HepG2 (cell line): ENCODE results near the gene NRIP2. TPM values are rescaled to one million over a fixed set of nuclear protein-coding genes. Genes with fewer than 3 reads are reported as not detected.

Experiments used
- MTF2 ChIP-seq: sonication (generic); formaldehyde crosslinking; IDR thresholded peaks from 2 replicates; pipeline ENCODE4 v1.5.0; 2020; ENCODE audit warnings: missing genetic modification reagents, borderline replicate concordance
- MYC ChIP-seq: sonication (generic); formaldehyde crosslinking; IDR thresholded peaks from 2 replicates; pipeline ENCODE4 v1.9.0; 2021; ENCODE audit warnings: missing genetic modification reagents, borderline replicate concordance
- POLR2G ChIP-seq: fragments of 200-400 bp; formaldehyde crosslinking; IDR thresholded peaks from 2 replicates; pipeline ENCODE4 v1.6.1; 2018; ENCODE audit warnings: mild to moderate bottlenecking, low read depth, low read length, moderate library complexity
- ZFY ChIP-seq: sonication (generic); formaldehyde crosslinking; IDR thresholded peaks from 2 replicates; pipeline ENCODE4 v1.4.0; 2020; ENCODE audit warnings: missing genetic modification reagents
- ZNF430 ChIP-seq: sonication (generic); formaldehyde crosslinking; IDR thresholded peaks from 2 replicates; pipeline ENCODE4 v1.9.0; 2021; ENCODE audit warnings: mild to moderate bottlenecking, missing genetic modification reagents
- ZNF501 ChIP-seq: sonication (generic); formaldehyde crosslinking; IDR thresholded peaks from 2 replicates; pipeline ENCODE4 v1.5.1; 2020; ENCODE audit warnings: mild to moderate bottlenecking, moderate library complexity, missing genetic modification reagents
- polyA plus RNA-seq, 8 experiments: library from polyadenylated mRNA; depleted of rRNA in 3 of 8; stranded (reverse) in 7 of 8; unstranded in 1 of 8; fragments of >200 nt; fragmentation: Illumina TruSeq in 4 of 8; extraction: Trizol in 4 of 8; gene quantifications; 2 replicates each; pipeline versions ENCODE4 v1.2.1 to v1.2.3, GENCODE V29; 2011 to 2016; ENCODE audit warnings: low read depth in 4 of 8, missing spikeins in 1 of 8, mixed read lengths in 1 of 8; ENCODE audit not compliant: insufficient read depth in 1 of 8
- total RNA-seq, 5 experiments: library from RNA; depleted of rRNA; stranded (reverse); fragments of >200 nt; fragmentation: Illumina TruSeq; extraction: Trizol; gene quantifications; 2 replicates each; pipeline ENCODE4 v1.2.3, GENCODE V29; 2016; ENCODE audit warnings: low read depth in 1 of 5
- TF ChIP-seq, protein P1 (sequence below), 2 experiments: sonication (generic) in 1 of 2; formaldehyde crosslinking in 1 of 2; IDR thresholded peaks; 2 replicates each; pipeline versions ENCODE4 v1.4.0 to v1.6.1; 2018 to 2020; ENCODE audit warnings: missing genetic modification reagents in 2 of 2, borderline replicate concordance in 1 of 2, low read depth in 1 of 2, mild to moderate bottlenecking in 1 of 2, missing biosample characterization in 1 of 2
- TF ChIP-seq, protein P2 (sequence below): sonication (generic); formaldehyde crosslinking; conservative IDR thresholded peaks from 2 replicates; pipeline ENCODE4 v1.5.0; 2020; ENCODE audit warnings: missing genetic modification reagents
- TF ChIP-seq, protein P3 (sequence below): sonication (generic); formaldehyde crosslinking; IDR thresholded peaks from 2 replicates; pipeline ENCODE4 v1.4.0; 2020; ENCODE audit warnings: missing genetic modification reagents
- TF ChIP-seq, protein P4 (sequence below): sonication (generic); formaldehyde crosslinking; IDR thresholded peaks from 2 replicates; pipeline ENCODE4 v1.4.0; 2020; ENCODE audit warnings: missing genetic modification reagents, borderline replicate concordance
- TF ChIP-seq, protein P5 (sequence below): sonication (generic); formaldehyde crosslinking; conservative IDR thresholded peaks from 2 replicates; pipeline ENCODE4 v1.8.1; 2023; ENCODE audit warnings: missing genetic modification reagents
- TF ChIP-seq, protein P6 (sequence below): IDR thresholded peaks from 2 replicates; pipeline ENCODE4 v1.6.1; 2016; ENCODE audit warnings: missing genetic modification reagents, missing compliant biosample characterization
- TF ChIP-seq, protein P7 (sequence below): sonication (generic); formaldehyde crosslinking; IDR thresholded peaks from 2 replicates; pipeline ENCODE4 v1.5.0; 2020; ENCODE audit warnings: mild to moderate bottlenecking, missing genetic modification reagents

Gene NRIP2
- total and polyA plus RNA-seq, 2 of the 13 experiments (the other 11 are each of a cell fraction or from before 2014, with no cell fraction given), result not detected

DNA sequence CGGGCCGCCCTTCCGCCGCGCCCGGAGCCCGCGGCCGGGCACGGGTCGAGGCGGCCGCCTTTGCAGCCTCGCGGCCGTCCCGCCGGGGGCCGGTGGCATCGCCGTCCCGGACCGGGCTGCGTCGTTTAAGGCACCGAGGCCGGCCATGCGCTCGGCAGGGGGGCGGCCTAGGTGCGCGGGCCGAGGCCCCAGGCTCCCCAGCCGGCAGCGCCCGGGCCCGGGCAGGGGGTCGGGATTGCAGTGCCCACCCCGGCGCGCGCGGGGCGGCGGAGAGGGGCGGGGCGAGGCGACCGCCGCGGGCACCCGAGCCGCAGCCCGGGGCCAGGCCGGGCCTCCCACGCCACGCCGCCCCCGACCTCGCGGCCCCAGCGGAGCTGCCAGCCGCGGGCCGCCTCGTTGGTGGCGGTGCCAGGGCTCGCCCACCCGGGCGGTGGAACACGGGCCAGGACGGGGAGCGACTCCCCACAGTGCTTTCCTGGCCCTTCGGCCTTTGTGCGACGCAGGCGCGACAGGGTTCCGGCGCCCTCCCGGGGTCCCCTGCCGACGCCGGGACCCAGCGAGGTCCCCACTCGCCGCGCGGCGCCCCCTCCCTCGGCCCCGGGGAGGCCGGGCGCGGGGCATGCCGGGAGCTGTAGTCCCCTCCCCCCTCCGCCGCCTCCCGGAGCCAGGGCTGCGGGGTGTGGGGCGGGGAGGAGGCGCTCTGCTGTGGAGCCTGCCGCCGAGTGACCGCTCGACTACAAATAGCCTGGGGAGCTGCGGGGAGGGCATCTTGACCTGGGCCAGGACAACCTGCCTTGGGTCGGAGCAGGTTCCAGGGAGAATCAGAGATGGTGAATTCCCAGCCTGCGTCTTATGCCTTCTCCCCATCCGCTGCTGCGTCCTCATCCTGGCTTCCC lies 39.3 kb downstream of the NRIP2 start (continued):
- TF ChIP-seq, protein P1, sequence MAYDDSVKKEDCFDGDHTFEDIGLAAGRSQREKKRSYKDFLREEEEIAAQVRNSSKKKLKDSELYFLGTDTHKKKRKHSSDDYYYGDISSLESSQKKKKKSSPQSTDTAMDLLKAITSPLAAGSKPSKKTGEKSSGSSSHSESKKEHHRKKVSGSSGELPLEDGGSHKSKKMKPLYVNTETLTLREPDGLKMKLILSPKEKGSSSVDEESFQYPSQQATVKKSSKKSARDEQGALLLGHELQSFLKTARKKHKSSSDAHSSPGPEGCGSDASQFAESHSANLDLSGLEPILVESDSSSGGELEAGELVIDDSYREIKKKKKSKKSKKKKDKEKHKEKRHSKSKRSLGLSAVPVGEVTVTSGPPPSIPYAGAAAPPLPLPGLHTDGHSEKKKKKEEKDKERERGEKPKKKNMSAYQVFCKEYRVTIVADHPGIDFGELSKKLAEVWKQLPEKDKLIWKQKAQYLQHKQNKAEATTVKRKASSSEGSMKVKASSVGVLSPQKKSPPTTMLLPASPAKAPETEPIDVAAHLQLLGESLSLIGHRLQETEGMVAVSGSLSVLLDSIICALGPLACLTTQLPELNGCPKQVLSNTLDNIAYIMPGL (CRISPR knock-in tag; IDR thresholded peaks at IDR 0.05; ENCODE audit: borderline replicate concordance in 1 of 2, low read depth in 1 of 2), result peak; percentile 50 to 62; a peak in 3 of 4 replicates
- TF ChIP-seq ZNF501 (CRISPR knock-in tag) (0 out of 2 replicates have a peak, but pooled peaks have one; percentile 36), POLR2G (peak; percentile 66), MTF2 (CRISPR knock-in tag) (no peak), ZFY (peak; percentile 83), ZNF430 (peak; percentile 54; the same call in 1 of the 2 replicates), MYC (peak; percentile 56; the same call in 1 of the 2 replicates)
- TF ChIP-seq, protein P2, sequence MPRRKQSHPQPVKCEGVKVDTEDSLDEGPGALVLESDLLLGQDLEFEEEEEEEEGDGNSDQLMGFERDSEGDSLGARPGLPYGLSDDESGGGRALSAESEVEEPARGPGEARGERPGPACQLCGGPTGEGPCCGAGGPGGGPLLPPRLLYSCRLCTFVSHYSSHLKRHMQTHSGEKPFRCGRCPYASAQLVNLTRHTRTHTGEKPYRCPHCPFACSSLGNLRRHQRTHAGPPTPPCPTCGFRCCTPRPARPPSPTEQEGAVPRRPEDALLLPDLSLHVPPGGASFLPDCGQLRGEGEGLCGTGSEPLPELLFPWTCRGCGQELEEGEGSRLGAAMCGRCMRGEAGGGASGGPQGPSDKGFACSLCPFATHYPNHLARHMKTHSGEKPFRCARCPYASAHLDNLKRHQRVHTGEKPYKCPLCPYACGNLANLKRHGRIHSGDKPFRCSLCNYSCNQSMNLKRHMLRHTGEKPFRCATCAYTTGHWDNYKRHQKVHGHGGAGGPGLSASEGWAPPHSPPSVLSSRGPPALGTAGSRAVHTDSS (CRISPR knock-in tag), result no peak
- TF ChIP-seq, protein P3, sequence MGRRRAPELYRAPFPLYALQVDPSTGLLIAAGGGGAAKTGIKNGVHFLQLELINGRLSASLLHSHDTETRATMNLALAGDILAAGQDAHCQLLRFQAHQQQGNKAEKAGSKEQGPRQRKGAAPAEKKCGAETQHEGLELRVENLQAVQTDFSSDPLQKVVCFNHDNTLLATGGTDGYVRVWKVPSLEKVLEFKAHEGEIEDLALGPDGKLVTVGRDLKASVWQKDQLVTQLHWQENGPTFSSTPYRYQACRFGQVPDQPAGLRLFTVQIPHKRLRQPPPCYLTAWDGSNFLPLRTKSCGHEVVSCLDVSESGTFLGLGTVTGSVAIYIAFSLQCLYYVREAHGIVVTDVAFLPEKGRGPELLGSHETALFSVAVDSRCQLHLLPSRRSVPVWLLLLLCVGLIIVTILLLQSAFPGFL, result no peak
- TF ChIP-seq, protein P4, sequence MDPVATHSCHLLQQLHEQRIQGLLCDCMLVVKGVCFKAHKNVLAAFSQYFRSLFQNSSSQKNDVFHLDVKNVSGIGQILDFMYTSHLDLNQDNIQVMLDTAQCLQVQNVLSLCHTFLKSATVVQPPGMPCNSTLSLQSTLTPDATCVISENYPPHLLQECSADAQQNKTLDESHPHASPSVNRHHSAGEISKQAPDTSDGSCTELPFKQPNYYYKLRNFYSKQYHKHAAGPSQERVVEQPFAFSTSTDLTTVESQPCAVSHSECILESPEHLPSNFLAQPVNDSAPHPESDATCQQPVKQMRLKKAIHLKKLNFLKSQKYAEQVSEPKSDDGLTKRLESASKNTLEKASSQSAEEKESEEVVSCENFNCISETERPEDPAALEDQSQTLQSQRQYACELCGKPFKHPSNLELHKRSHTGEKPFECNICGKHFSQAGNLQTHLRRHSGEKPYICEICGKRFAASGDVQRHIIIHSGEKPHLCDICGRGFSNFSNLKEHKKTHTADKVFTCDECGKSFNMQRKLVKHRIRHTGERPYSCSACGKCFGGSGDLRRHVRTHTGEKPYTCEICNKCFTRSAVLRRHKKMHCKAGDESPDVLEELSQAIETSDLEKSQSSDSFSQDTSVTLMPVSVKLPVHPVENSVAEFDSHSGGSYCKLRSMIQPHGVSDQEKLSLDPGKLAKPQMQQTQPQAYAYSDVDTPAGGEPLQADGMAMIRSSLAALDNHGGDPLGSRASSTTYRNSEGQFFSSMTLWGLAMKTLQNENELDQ, result no peak
- TF ChIP-seq, protein P5, sequence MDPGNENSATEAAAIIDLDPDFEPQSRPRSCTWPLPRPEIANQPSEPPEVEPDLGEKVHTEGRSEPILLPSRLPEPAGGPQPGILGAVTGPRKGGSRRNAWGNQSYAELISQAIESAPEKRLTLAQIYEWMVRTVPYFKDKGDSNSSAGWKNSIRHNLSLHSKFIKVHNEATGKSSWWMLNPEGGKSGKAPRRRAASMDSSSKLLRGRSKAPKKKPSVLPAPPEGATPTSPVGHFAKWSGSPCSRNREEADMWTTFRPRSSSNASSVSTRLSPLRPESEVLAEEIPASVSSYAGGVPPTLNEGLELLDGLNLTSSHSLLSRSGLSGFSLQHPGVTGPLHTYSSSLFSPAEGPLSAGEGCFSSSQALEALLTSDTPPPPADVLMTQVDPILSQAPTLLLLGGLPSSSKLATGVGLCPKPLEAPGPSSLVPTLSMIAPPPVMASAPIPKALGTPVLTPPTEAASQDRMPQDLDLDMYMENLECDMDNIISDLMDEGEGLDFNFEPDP (CRISPR knock-in tag), result 0 out of 2 replicates have a peak, but pooled peaks have one; percentile 41
- TF ChIP-seq, protein P6, sequence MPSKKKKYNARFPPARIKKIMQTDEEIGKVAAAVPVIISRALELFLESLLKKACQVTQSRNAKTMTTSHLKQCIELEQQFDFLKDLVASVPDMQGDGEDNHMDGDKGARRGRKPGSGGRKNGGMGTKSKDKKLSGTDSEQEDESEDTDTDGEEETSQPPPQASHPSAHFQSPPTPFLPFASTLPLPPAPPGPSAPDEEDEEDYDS, result peak; percentile 16; the same call in 1 of the 2 replicates
- TF ChIP-seq, protein P7, sequence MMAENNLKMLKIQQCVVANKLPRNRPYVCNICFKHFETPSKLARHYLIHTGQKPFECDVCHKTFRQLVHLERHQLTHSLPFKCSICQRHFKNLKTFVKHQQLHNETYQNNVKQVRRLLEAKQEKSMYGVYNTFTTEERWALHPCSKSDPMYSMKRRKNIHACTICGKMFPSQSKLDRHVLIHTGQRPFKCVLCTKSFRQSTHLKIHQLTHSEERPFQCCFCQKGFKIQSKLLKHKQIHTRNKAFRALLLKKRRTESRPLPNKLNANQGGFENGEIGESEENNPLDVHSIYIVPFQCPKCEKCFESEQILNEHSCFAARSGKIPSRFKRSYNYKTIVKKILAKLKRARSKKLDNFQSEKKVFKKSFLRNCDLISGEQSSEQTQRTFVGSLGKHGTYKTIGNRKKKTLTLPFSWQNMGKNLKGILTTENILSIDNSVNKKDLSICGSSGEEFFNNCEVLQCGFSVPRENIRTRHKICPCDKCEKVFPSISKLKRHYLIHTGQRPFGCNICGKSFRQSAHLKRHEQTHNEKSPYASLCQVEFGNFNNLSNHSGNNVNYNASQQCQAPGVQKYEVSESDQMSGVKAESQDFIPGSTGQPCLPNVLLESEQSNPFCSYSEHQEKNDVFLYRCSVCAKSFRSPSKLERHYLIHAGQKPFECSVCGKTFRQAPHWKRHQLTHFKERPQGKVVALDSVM, result no peak
